WTC11 (cell line): Measurements from ENCODE around the gene ARPC1B. TPM values are rescaled to one million over a fixed set of nuclear protein-coding genes. Genes with fewer than 3 reads are reported as not detected.

ENCODE experiments used
- ATAC-seq: fragments of 200-7000 bp; cut with Tn5 transposase; 2 replicates; pipeline ENCODE4 v1.10.0; 2021; ENCODE audit warnings: mild to moderate bottlenecking, moderate library complexity
- CTCF ChIA-PET: fragments of 300-600 bp; sonication (Branson Sonifier 250); formaldehyde crosslinking; loops from one replicate; lab custom pipeline; 2021; ENCODE audit warnings: antibody characterized with exemption; lab: Charles Lee
- POLR2A ChIA-PET: fragments of 350-600 bp; sonication (Branson Sonifier 250); formaldehyde crosslinking; loops from one replicate; lab custom pipeline; 2021; ENCODE audit warnings: antibody characterized with exemption; lab: Charles Lee
- DNase-seq: peaks from one replicate; pipeline ENCODE4 v3.0.0; 2021; ENCODE audit warnings: low spot score
- H3K27ac Mint-ChIP-seq: 2 replicates; pipeline ENCODE4 v1.8.0; 2021; ENCODE audit warnings: mixed read lengths
- H3K27me3 Mint-ChIP-seq: 2 replicates; pipeline ENCODE4 v1.8.0; 2021; ENCODE audit warnings: low read depth, mild to moderate bottlenecking, moderate library complexity, mixed read lengths
- H3K36me3 Mint-ChIP-seq: 2 replicates; pipeline ENCODE4 v1.8.0; 2021; ENCODE audit warnings: mixed read lengths
- H3K4me1 Mint-ChIP-seq: 2 replicates; pipeline ENCODE4 v1.8.0; 2022; ENCODE audit warnings: mixed read lengths
- H3K4me3 Mint-ChIP-seq: 2 replicates; pipeline ENCODE4 v1.8.0; 2021; ENCODE audit warnings: mild to moderate bottlenecking, moderate library complexity, mixed read lengths
- H3K9me3 Mint-ChIP-seq: 2 replicates; pipeline ENCODE4 v1.8.0; 2021; ENCODE audit warnings: mixed read lengths
- ATF1 ChIP-seq: sonication (generic); formaldehyde crosslinking; IDR thresholded peaks from 2 replicates; pipeline ENCODE4 v1.8.1; 2023; ENCODE audit warnings: mild to moderate bottlenecking, moderate library complexity, missing genetic modification reagents
- ATF3 ChIP-seq: sonication (generic); formaldehyde crosslinking; conservative IDR thresholded peaks from 2 replicates; pipeline ENCODE4 v1.8.1; 2022; ENCODE audit warnings: mild to moderate bottlenecking, missing genetic modification reagents
- CBFB ChIP-seq: sonication (generic); formaldehyde crosslinking; IDR thresholded peaks from 2 replicates; pipeline ENCODE4 v1.8.1; 2022; ENCODE audit warnings: mild to moderate bottlenecking, low read depth, missing genetic modification reagents
- E2F5 ChIP-seq: sonication (generic); formaldehyde crosslinking; IDR thresholded peaks from 2 replicates; pipeline ENCODE4 v1.8.1; 2022; ENCODE audit warnings: mild to moderate bottlenecking, moderate library complexity, missing genetic modification reagents
- ETV6 ChIP-seq: sonication (generic); formaldehyde crosslinking; IDR thresholded peaks from 2 replicates; pipeline ENCODE4 v1.8.1; 2022; ENCODE audit warnings: mild to moderate bottlenecking, missing genetic modification reagents
- FOXK1 ChIP-seq: sonication (generic); formaldehyde crosslinking; IDR thresholded peaks from 2 replicates; pipeline ENCODE4 v1.8.0; 2022; ENCODE audit warnings: mild to moderate bottlenecking, moderate library complexity, missing genetic modification reagents
- GRHL2 ChIP-seq: fragments of 250-450 bp; sonication (Bioruptor Pico); IDR thresholded peaks from 2 replicates; pipeline ENCODE4 v1.8.0; 2022; ENCODE audit warnings: mild to moderate bottlenecking, moderate library complexity; ENCODE audit not compliant: insufficient replicate concordance, severe bottlenecking
- MYBL2 ChIP-seq: sonication (generic); formaldehyde crosslinking; IDR thresholded peaks from 2 replicates; pipeline ENCODE4 v1.8.1; 2023; ENCODE audit warnings: mild to moderate bottlenecking, moderate library complexity, missing genetic modification reagents
- PRRX2 ChIP-seq: fragments of 250-450 bp; sonication (Bioruptor Pico); IDR thresholded peaks from 2 replicates; pipeline ENCODE4 v1.8.0; 2021; ENCODE audit warnings: mild to moderate bottlenecking
- RELA ChIP-seq: sonication (generic); formaldehyde crosslinking; IDR thresholded peaks from 2 replicates; pipeline ENCODE4 v1.8.1; 2022; ENCODE audit warnings: missing genetic modification reagents, mild to moderate bottlenecking, borderline replicate concordance
- SP1 ChIP-seq: sonication (generic); formaldehyde crosslinking; conservative IDR thresholded peaks from 2 replicates; pipeline ENCODE4 v1.8.1; 2022; ENCODE audit warnings: missing genetic modification reagents
- TEAD4 ChIP-seq: sonication (generic); formaldehyde crosslinking; IDR thresholded peaks from 2 replicates; pipeline ENCODE4 v1.8.0; 2022; ENCODE audit warnings: mild to moderate bottlenecking, missing genetic modification reagents
- TP53 ChIP-seq: sonication (generic); formaldehyde crosslinking; IDR thresholded peaks from 2 replicates; pipeline ENCODE4 v1.8.1; 2023; ENCODE audit warnings: mild to moderate bottlenecking, missing genetic modification reagents
- ZNF396 ChIP-seq: fragments of 250-450 bp; sonication (Bioruptor Pico); IDR thresholded peaks from 2 replicates; pipeline ENCODE4 v1.8.0; 2021; ENCODE audit warnings: mild to moderate bottlenecking, moderate library complexity, borderline replicate concordance
- ZNF423 ChIP-seq: fragments of 250-450 bp; sonication (Bioruptor Pico); IDR thresholded peaks from 2 replicates; pipeline ENCODE4 v2.1.2; 2022; ENCODE audit warnings: mild to moderate bottlenecking, moderate library complexity
- ZNF671 ChIP-seq: fragments of 250-450 bp; sonication (Bioruptor Pico); IDR thresholded peaks from 2 replicates; pipeline ENCODE4 v1.8.0; 2021; ENCODE audit warnings: mild to moderate bottlenecking
- total RNA-seq: library from RNA; stranded (reverse); gene quantifications from 3 replicates; pipeline ENCODE4 v1.2.3, GENCODE V29; 2021
- TF ChIP-seq, protein P1 (sequence below): sonication (generic); formaldehyde crosslinking; IDR thresholded peaks from 2 replicates; pipeline ENCODE4 v1.8.1; 2023; ENCODE audit warnings: mild to moderate bottlenecking, missing genetic modification reagents
- TF ChIP-seq, protein P2 (sequence below): fragments of 250-450 bp; sonication (Bioruptor Pico); IDR thresholded peaks from 2 replicates; pipeline ENCODE4 v1.9.0; 2021; ENCODE audit warnings: mild to moderate bottlenecking, borderline replicate concordance
- TF ChIP-seq, protein P3 (sequence below): fragments of 250-450 bp; sonication (Bioruptor Pico); IDR thresholded peaks from 2 replicates; pipeline ENCODE4 v1.9.0; 2021; ENCODE audit warnings: mild to moderate bottlenecking
- TF ChIP-seq, protein P4 (sequence below): sonication (generic); formaldehyde crosslinking; IDR thresholded peaks from 2 replicates; pipeline ENCODE4 v1.8.0; 2023; ENCODE audit warnings: mild to moderate bottlenecking, missing genetic modification reagents
- TF ChIP-seq, protein P5 (sequence below): sonication (generic); formaldehyde crosslinking; IDR thresholded peaks from 2 replicates; pipeline ENCODE4 v1.8.1; 2023; ENCODE audit warnings: mild to moderate bottlenecking, moderate library complexity, missing genetic modification reagents

Gene ARPC1B
- total RNA-seq, 1 experiment from 2014 or later = 66.2 TPM

DNA sequence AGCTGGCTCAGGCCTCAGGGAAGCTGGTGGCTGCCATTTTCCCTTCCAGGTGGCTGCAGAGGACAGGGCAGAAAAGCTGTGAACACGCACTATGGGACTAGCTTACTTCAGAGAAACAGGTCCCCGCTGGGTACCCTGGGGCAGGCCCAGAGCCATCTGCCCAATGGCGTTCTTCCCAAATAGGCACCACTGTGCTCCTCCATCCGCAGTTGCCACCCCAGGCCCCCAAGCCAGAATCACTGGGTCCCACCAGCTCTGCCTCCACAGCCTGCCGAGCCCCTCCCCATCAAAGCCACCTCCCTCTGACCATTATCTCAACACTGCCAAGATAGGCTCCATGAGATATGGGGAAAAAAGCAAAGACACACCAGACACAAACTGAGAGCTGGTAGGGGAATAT is 45.7 kb downstream of the ARPC1B start (continued):
- TF ChIP-seq ATF1 (CRISPR knock-in tag) = no peak
- TF ChIP-seq, protein P1, sequence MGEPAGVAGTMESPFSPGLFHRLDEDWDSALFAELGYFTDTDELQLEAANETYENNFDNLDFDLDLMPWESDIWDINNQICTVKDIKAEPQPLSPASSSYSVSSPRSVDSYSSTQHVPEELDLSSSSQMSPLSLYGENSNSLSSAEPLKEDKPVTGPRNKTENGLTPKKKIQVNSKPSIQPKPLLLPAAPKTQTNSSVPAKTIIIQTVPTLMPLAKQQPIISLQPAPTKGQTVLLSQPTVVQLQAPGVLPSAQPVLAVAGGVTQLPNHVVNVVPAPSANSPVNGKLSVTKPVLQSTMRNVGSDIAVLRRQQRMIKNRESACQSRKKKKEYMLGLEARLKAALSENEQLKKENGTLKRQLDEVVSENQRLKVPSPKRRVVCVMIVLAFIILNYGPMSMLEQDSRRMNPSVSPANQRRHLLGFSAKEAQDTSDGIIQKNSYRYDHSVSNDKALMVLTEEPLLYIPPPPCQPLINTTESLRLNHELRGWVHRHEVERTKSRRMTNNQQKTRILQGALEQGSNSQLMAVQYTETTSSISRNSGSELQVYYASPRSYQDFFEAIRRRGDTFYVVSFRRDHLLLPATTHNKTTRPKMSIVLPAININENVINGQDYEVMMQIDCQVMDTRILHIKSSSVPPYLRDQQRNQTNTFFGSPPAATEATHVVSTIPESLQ = no peak
- no peak for TF ChIP-seq ETV6 (CRISPR knock-in tag)
- TF ChIP-seq SP1 (CRISPR knock-in tag) = no peak
- no peak for TF ChIP-seq FOXK1 (CRISPR knock-in tag)
- TF ChIP-seq MYBL2 (CRISPR knock-in tag) = no peak
- TF ChIP-seq, protein P2, sequence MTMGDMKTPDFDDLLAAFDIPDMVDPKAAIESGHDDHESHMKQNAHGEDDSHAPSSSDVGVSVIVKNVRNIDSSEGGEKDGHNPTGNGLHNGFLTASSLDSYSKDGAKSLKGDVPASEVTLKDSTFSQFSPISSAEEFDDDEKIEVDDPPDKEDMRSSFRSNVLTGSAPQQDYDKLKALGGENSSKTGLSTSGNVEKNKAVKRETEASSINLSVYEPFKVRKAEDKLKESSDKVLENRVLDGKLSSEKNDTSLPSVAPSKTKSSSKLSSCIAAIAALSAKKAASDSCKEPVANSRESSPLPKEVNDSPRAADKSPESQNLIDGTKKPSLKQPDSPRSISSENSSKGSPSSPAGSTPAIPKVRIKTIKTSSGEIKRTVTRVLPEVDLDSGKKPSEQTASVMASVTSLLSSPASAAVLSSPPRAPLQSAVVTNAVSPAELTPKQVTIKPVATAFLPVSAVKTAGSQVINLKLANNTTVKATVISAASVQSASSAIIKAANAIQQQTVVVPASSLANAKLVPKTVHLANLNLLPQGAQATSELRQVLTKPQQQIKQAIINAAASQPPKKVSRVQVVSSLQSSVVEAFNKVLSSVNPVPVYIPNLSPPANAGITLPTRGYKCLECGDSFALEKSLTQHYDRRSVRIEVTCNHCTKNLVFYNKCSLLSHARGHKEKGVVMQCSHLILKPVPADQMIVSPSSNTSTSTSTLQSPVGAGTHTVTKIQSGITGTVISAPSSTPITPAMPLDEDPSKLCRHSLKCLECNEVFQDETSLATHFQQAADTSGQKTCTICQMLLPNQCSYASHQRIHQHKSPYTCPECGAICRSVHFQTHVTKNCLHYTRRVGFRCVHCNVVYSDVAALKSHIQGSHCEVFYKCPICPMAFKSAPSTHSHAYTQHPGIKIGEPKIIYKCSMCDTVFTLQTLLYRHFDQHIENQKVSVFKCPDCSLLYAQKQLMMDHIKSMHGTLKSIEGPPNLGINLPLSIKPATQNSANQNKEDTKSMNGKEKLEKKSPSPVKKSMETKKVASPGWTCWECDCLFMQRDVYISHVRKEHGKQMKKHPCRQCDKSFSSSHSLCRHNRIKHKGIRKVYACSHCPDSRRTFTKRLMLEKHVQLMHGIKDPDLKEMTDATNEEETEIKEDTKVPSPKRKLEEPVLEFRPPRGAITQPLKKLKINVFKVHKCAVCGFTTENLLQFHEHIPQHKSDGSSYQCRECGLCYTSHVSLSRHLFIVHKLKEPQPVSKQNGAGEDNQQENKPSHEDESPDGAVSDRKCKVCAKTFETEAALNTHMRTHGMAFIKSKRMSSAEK (CRISPR knock-in tag) = no peak

GRCh38 chr7:99420986-99421385 is 46.5 kb downstream of the ARPC1B start:
- DNase-seq (no peak), ATAC-seq (no peak)
- ChIA-PET CTCF (no interaction called here), POLR2A (no interaction called here)
- peaks cover 70% of the 10 kb centered on the region for H3K36me3 Mint-ChIP-seq
- no peak overlapping the region for H3K27ac Mint-ChIP-seq
- no peak for TF ChIP-seq RELA (CRISPR knock-in tag)
- H3K4me3 Mint-ChIP-seq = no peak overlapping the region
- H3K4me1 Mint-ChIP-seq = peaks cover 9% of the 10 kb centered on the region
- H3K9me3 Mint-ChIP-seq = no peaks in the 10 kb centered on the region
- no peaks in the 10 kb centered on the region; the same call in 1 of the 2 replicates for H3K27me3 Mint-ChIP-seq

GRCh38 chr7:99422186-99422585 is 47.7 kb downstream of the ARPC1B start:
- DNase-seq (no peak), ATAC-seq (peak; percentile 11; the same call in 1 of the 2 replicates)
- no peak for TF ChIP-seq FOXK1 (CRISPR knock-in tag)
- no peak for TF ChIP-seq TEAD4 (CRISPR knock-in tag)
- TF ChIP-seq, protein P3, sequence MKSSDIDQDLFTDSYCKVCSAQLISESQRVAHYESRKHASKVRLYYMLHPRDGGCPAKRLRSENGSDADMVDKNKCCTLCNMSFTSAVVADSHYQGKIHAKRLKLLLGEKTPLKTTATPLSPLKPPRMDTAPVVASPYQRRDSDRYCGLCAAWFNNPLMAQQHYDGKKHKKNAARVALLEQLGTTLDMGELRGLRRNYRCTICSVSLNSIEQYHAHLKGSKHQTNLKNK (CRISPR knock-in tag) = no peak
- TF ChIP-seq ZNF396 (CRISPR knock-in tag) = no peak
- no peak for TF ChIP-seq ATF3 (CRISPR knock-in tag)
- TF ChIP-seq, protein P4, sequence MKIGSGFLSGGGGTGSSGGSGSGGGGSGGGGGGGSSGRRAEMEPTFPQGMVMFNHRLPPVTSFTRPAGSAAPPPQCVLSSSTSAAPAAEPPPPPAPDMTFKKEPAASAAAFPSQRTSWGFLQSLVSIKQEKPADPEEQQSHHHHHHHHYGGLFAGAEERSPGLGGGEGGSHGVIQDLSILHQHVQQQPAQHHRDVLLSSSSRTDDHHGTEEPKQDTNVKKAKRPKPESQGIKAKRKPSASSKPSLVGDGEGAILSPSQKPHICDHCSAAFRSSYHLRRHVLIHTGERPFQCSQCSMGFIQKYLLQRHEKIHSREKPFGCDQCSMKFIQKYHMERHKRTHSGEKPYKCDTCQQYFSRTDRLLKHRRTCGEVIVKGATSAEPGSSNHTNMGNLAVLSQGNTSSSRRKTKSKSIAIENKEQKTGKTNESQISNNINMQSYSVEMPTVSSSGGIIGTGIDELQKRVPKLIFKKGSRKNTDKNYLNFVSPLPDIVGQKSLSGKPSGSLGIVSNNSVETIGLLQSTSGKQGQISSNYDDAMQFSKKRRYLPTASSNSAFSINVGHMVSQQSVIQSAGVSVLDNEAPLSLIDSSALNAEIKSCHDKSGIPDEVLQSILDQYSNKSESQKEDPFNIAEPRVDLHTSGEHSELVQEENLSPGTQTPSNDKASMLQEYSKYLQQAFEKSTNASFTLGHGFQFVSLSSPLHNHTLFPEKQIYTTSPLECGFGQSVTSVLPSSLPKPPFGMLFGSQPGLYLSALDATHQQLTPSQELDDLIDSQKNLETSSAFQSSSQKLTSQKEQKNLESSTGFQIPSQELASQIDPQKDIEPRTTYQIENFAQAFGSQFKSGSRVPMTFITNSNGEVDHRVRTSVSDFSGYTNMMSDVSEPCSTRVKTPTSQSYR = no peak
- no peak for TF ChIP-seq GRHL2 (CRISPR knock-in tag)
- no peak for TF ChIP-seq TP53 (CRISPR knock-in tag)
- TF ChIP-seq ETV6 (CRISPR knock-in tag) = no peak
- TF ChIP-seq RELA (CRISPR knock-in tag) = no peak
- TF ChIP-seq, protein P5, sequence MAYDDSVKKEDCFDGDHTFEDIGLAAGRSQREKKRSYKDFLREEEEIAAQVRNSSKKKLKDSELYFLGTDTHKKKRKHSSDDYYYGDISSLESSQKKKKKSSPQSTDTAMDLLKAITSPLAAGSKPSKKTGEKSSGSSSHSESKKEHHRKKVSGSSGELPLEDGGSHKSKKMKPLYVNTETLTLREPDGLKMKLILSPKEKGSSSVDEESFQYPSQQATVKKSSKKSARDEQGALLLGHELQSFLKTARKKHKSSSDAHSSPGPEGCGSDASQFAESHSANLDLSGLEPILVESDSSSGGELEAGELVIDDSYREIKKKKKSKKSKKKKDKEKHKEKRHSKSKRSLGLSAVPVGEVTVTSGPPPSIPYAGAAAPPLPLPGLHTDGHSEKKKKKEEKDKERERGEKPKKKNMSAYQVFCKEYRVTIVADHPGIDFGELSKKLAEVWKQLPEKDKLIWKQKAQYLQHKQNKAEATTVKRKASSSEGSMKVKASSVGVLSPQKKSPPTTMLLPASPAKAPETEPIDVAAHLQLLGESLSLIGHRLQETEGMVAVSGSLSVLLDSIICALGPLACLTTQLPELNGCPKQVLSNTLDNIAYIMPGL = no peak
- TF ChIP-seq ZNF671 = no peak
- no peak for TF ChIP-seq ZNF423 (CRISPR knock-in tag)
- TF ChIP-seq CBFB = no peak
- no peak for TF ChIP-seq PRRX2 (CRISPR knock-in tag)
- no peak for TF ChIP-seq E2F5 (CRISPR knock-in tag)
- Mint-ChIP-seq H3K4me1 (peaks cover 9% of the 10 kb centered on the region), H3K27ac (peak overlapping the region; percentile 83; the same call in 1 of the 2 replicates), H3K4me3 (no peak overlapping the region), H3K36me3 (peaks cover 66% of the 10 kb centered on the region), H3K9me3 (no peaks in the 10 kb centered on the region), H3K27me3 (no peaks in the 10 kb centered on the region; the same call in 1 of the 2 replicates)
- ChIA-PET POLR2A (interaction anchor here (0.6 to 1.1 kb wide), 2 partner anchors 13 to 28 kb away, joined by 5 to 8 read pairs; partner anchors contain the start of genes BUD31 and PDAP1), CTCF (no interaction called here)
